ENCODE measurements around the gene SMAD3. TPM values are rescaled to one million over a fixed set of nuclear protein-coding genes. Genes with fewer than 3 reads are reported as not detected.

Gene SMAD3
- total and polyA plus RNA-seq, 10 of the 15 experiments (the other 5 are each of a cell fraction or from before 2014, with no cell fraction given) = 5.6 to 43.2 (median 16.0) TPM

DNA sequence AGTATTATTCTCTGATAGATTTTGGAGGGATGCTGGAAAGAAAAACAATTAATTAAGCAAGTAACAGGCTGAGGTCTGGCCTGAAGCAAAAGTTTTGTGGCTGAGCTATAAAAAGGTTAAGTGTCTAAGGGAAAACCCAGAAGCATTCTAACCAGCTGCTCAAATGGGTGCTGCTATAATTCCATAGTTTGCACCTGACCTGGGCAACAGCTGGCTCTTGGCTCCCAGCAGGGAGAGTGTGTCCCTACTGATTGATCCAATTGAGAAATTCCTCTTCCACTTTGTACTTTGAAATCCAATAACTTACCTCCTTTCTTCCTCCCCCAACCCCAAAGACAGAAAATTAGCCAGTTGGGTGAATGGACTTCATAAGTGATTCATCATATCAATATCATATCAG, 27.7 kb upstream of the SMAD3 start:
- H3K9me3 ChIP-seq (replicated peaks; ENCODE audit: control insufficient read depth, insufficient read depth, low read length) = no peaks in the 10 kb centered on the region; the same call in 2 of the 3 replicates
- POLR2A ChIA-PET = interaction anchor here (1.1 kb wide), 1 partner anchor 30 kb away, joined by 3 read pairs; no protein-coding TSS in a partner anchor
- no peak overlapping the region for H3K9ac ChIP-seq (ENCODE audit: control insufficient read depth, insufficient read depth, low read length)
- peak; percentile 62 for ATAC-seq
- H4K20me1 ChIP-seq (ENCODE audit: control insufficient read depth, insufficient read depth) = no peaks in the 10 kb centered on the region
- SMC1A ChIA-PET (ENCODE audit: uncharacterized antibody, unreplicated experiment) = interaction anchor here (0.9 to 2.6 kb wide), 14 partner anchors 10 to 143 kb away, joined by 3 to 10 read pairs (median 5); no protein-coding TSS in a partner anchor
- in situ Hi-C loops (cut with MboI) = no loop called here
- H3K4me2 ChIP-seq (ENCODE audit: control insufficient read depth, insufficient read depth) = no peak overlapping the region
- H2AFZ ChIP-seq (ENCODE audit: control insufficient read depth, low read depth, low read length) = no peak overlapping the region
- no peak overlapping the region for H3K4me3 ChIP-seq
- no peak overlapping the region for H3K27ac ChIP-seq (ENCODE audit: control insufficient read depth, insufficient read depth)
- FAIRE-seq = peak; percentile 56
- peaks cover 6% of the 10 kb centered on the region for H3K4me1 ChIP-seq (ENCODE audit: control insufficient read depth, insufficient read depth, low read length)
- intact Hi-C loops (cut with micrococcal nuclease; ENCODE audit: unreplicated experiment) = no loop called here
- RAD21 ChIA-PET (ENCODE audit: unreplicated experiment) = interaction anchor here (1.2 to 1.8 kb wide), 3 partner anchors 31 to 64 kb away, joined by 4 to 7 read pairs (median 6); no protein-coding TSS in a partner anchor
- CTCF ChIA-PET = interaction anchor here (0.9 to 1.5 kb wide), 3 partner anchors 12 to 89 kb away, joined by 3 to 4 read pairs (median 4); no protein-coding TSS in a partner anchor
- H3K27me3 ChIP-seq (replicated peaks in 1 of 2; ENCODE audit: control insufficient read depth in 2 of 2, insufficient read depth in 2 of 2, low read length in 1 of 2) = no peaks in the 10 kb centered on the region
- H3K36me3 ChIP-seq (ENCODE audit: control insufficient read depth in 2 of 2, insufficient read depth in 2 of 2, low read length in 1 of 2) = no peaks in the 10 kb centered on the region
- no TSS peak for BruUV-seq (replicated peaks)
- no peaks in the 10 kb centered on the region for H3K79me2 ChIP-seq (ENCODE audit: control insufficient read depth, insufficient read depth, low read length)
- TF ChIP-seq IKZF1 (conservative IDR thresholded peaks at IDR 0.05) (0 out of 2 replicates have a peak, but pooled peaks have one; percentile 24), EZH2 (IDR thresholded peaks at IDR 0.05; ENCODE audit: borderline replicate concordance, control insufficient read depth, low read depth, low read length) (no peak), PAX8 (IDR thresholded peaks at IDR 0.05) (no peak), RUNX3 (IDR thresholded peaks at IDR 0.05; ENCODE audit: low read length) (peak; percentile 42), BRCA1 (IDR thresholded peaks at IDR 0.05; ENCODE audit: low read depth, low read length) (no peak), MTA2 (IDR thresholded peaks at IDR 0.05; ENCODE audit: low read depth) (peak; percentile 53)
- TF ChIP-seq, protein P1, sequence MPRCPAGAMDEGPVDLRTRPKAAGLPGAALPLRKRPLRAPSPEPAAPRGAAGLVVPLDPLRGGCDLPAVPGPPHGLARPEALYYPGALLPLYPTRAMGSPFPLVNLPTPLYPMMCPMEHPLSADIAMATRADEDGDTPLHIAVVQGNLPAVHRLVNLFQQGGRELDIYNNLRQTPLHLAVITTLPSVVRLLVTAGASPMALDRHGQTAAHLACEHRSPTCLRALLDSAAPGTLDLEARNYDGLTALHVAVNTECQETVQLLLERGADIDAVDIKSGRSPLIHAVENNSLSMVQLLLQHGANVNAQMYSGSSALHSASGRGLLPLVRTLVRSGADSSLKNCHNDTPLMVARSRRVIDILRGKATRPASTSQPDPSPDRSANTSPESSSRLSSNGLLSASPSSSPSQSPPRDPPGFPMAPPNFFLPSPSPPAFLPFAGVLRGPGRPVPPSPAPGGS (IDR thresholded peaks at IDR 0.05; ENCODE audit: borderline replicate concordance, insufficient read depth, low read depth, low read length, poor library complexity, severe bottlenecking) = no peak
- TF ChIP-seq, protein P2, sequence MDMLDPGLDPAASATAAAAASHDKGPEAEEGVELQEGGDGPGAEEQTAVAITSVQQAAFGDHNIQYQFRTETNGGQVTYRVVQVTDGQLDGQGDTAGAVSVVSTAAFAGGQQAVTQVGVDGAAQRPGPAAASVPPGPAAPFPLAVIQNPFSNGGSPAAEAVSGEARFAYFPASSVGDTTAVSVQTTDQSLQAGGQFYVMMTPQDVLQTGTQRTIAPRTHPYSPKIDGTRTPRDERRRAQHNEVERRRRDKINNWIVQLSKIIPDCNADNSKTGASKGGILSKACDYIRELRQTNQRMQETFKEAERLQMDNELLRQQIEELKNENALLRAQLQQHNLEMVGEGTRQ (IDR thresholded peaks at IDR 0.05; ENCODE audit: borderline replicate concordance, low read depth, low read length) = no peak
- no peak for DNase-seq (ENCODE audit: low read depth, low spot score)
